NOMO-1 treated with DMSO at 0.1 percent for 48 hours (cell line): ENCODE measurements around the gene UCN2.

Experiments used
- DNase-seq: peaks from one replicate; lab custom pipeline; 2025; ENCODE audit not compliant: unreplicated experiment; lab: John Stamatoyannopoulos, UW

The UCN2 gene

GRCh38 chr3:48591886-48592518 is 28.4 kb upstream of the UCN2 start:
- DNase-seq, result no peak

GRCh38 chr3:48591436-48591835 is 27.9 kb upstream of the UCN2 start:
- no peak for DNase-seq

- no peak for DNase-seq
Observed at GRCh38 chr3:48588230-48588629, 24.6 kb upstream of the UCN2 start.

GRCh38 chr3:48587686-48588085 is 24.1 kb upstream of the UCN2 start:
- DNase-seq, result no peak

- no peak for DNase-seq
Observed at GRCh38 chr3:48585411-48585810, 21.8 kb upstream of the UCN2 start.

- DNase-seq, result no peak
Observed at GRCh38 chr3:48584836-48585235, 21.3 kb upstream of the UCN2 start.

- no peak for DNase-seq
Observed at GRCh38 chr3:48581621-48582481, 18.3 kb upstream of the UCN2 start.

- DNase-seq, result no peak
Observed at GRCh38 chr3:48576647-48577046, 13.1 kb upstream of the UCN2 start.

GRCh38 chr3:48575366-48575765 is 11.8 kb upstream of the UCN2 start:
- DNase-seq, result no peak

GRCh38 chr3:48573973-48574585 is 10.5 kb upstream of the UCN2 start:
- no peak for DNase-seq

GRCh38 chr3:48572517-48572916 is 8.9 kb upstream of the UCN2 start:
- no peak for DNase-seq

GRCh38 chr3:48571938-48572337 is 8.4 kb upstream of the UCN2 start:
- DNase-seq, result no peak

GRCh38 chr3:48569808-48570450 is 6.3 kb upstream of the UCN2 start:
- DNase-seq, result no peak

- no peak for DNase-seq
Observed at GRCh38 chr3:48569400-48569799, 5.8 kb upstream of the UCN2 start.

GRCh38 chr3:48568476-48568875 is 4.9 kb upstream of the UCN2 start:
- DNase-seq, result no peak

GRCh38 chr3:48567500-48567899 is 3.9 kb upstream of the UCN2 start:
- no peak for DNase-seq

GRCh38 chr3:48567090-48567489 is 3.5 kb upstream of the UCN2 start:
- no peak for DNase-seq

- DNase-seq, result no peak
Observed at GRCh38 chr3:48566401-48566760, 2.8 kb upstream of the UCN2 start.

- DNase-seq, result peak; percentile 6
Observed at GRCh38 chr3:48565591-48566400, 2.2 kb upstream of the UCN2 start.

- no peak for DNase-seq
Observed at GRCh38 chr3:48565186-48565585, 1.6 kb upstream of the UCN2 start.

- DNase-seq, result no peak
Observed at GRCh38 chr3:48564667-48565066, 1.1 kb upstream of the UCN2 start.
